Neuronal stem cell (in vitro differentiated cells): ENCODE data around the gene DSCAM.

Experiments used
- DNase-seq: peaks from one replicate; pipeline ENCODE4 v3.0.0-alpha.2; 2013; ENCODE audit warnings: low spot score
- H2AFZ ChIP-seq: one replicate; pipeline ENCODE4 v1.6.1; 2013; ENCODE audit warnings: mild to moderate bottlenecking, low read length, inconsistent platforms
- H2AK5ac ChIP-seq: 2 replicates; pipeline ENCODE4 v1.6.1; 2013; ENCODE audit warnings: low read depth, mild to moderate bottlenecking, inconsistent platforms, low read length, moderate library complexity, mixed read lengths
- H2BK120ac ChIP-seq: 2 replicates; pipeline ENCODE4 v1.6.1; 2013; ENCODE audit warnings: low read depth, mild to moderate bottlenecking, inconsistent platforms, low read length, moderate library complexity, mixed read lengths
- H2BK12ac ChIP-seq: one replicate; pipeline ENCODE4 v1.6.1; 2013; ENCODE audit warnings: low read length, inconsistent platforms
- H2BK15ac ChIP-seq: 2 replicates; pipeline ENCODE4 v1.6.1; 2013; ENCODE audit warnings: mild to moderate bottlenecking, low read length, inconsistent platforms, mixed read lengths
- H2BK5ac ChIP-seq: one replicate; pipeline ENCODE4 v1.6.1; 2013; ENCODE audit warnings: inconsistent platforms, mild to moderate bottlenecking, low read length, moderate library complexity
- H3K14ac ChIP-seq: one replicate; pipeline ENCODE4 v1.6.1; 2013; ENCODE audit warnings: low read length, inconsistent platforms
- H3K18ac ChIP-seq: 2 replicates; pipeline ENCODE4 v1.6.1; 2013; ENCODE audit warnings: low read length, inconsistent platforms
- H3K23ac ChIP-seq: 2 replicates; pipeline ENCODE4 v1.6.1; 2013; ENCODE audit warnings: low read depth, mild to moderate bottlenecking, mixed read lengths, low read length, inconsistent platforms; ENCODE audit not compliant: poor library complexity
- H3K27ac ChIP-seq: replicated peaks from 3 replicates; pipeline ENCODE4 v1.5.1; 2013; ENCODE audit warnings: low read length, inconsistent platforms
- H3K27me3 ChIP-seq, 3 experiments: 2 replicates each; pipeline ENCODE4 v1.6.1; 2013; ENCODE audit warnings: low read length in 3 of 3, mild to moderate bottlenecking in 2 of 3, inconsistent platforms in 1 of 3, low read depth in 1 of 3, mixed read lengths in 1 of 3, moderate library complexity in 1 of 3; ENCODE audit not compliant: control insufficient read depth in 3 of 3, insufficient read depth in 3 of 3
- H3K36me3 ChIP-seq, 2 donors: replicated peaks in 1 of 2; 2 replicates each; pipeline ENCODE4 v1.6.1; 2013; ENCODE audit warnings: low read length in 2 of 2; ENCODE audit not compliant: control insufficient read depth in 2 of 2, insufficient read depth in 2 of 2
- H3K4ac ChIP-seq: 2 replicates; pipeline ENCODE4 v1.6.1; 2013; ENCODE audit warnings: inconsistent platforms, mild to moderate bottlenecking, low read length, moderate library complexity
- H3K4me1 ChIP-seq, 2 donors: 1 replicate in 1 of 2; 2 replicates in 1 of 2; pipeline ENCODE4 v1.6.1; 2013; ENCODE audit warnings: low read length in 2 of 2, low read depth in 1 of 2; ENCODE audit not compliant: control insufficient read depth in 2 of 2, insufficient read depth in 1 of 2
- H3K4me2 ChIP-seq: one replicate; pipeline ENCODE4 v1.6.1; 2013; ENCODE audit warnings: mild to moderate bottlenecking, low read length, inconsistent platforms; ENCODE audit not compliant: insufficient read depth, poor library complexity, severe bottlenecking
- H3K4me3 ChIP-seq, 2 donors: 2 replicates each; pipeline ENCODE4 v1.5.1; 2013; ENCODE audit warnings: low read length in 2 of 2, mild to moderate bottlenecking in 2 of 2, inconsistent platforms in 1 of 2, moderate library complexity in 1 of 2
- H3K79me1 ChIP-seq: one replicate; pipeline ENCODE4 v1.6.1; 2013; ENCODE audit warnings: low read depth, mild to moderate bottlenecking, inconsistent platforms, low read length, moderate library complexity
- H3K9ac ChIP-seq: one replicate; pipeline ENCODE4 v1.6.1; 2013; ENCODE audit warnings: mild to moderate bottlenecking, low read depth, low read length, inconsistent platforms; ENCODE audit not compliant: poor library complexity
- H3K9me3 ChIP-seq, 2 donors: replicated peaks in 1 of 2; 2 replicates each; pipeline versions ENCODE3 to v1.6.1; 2013; ENCODE audit warnings: low read length in 2 of 2, mild to moderate bottlenecking in 2 of 2, inconsistent platforms in 1 of 2, low read depth in 1 of 2, mixed read lengths in 1 of 2, moderate library complexity in 1 of 2; ENCODE audit not compliant: control insufficient read depth in 2 of 2, insufficient read depth in 1 of 2
- H4K8ac ChIP-seq: one replicate; pipeline ENCODE4 v1.6.1; 2013; ENCODE audit warnings: low read depth, mild to moderate bottlenecking, inconsistent platforms, low read length, moderate library complexity
- H4K91ac ChIP-seq: one replicate; pipeline ENCODE4 v1.6.1; 2013; ENCODE audit warnings: low read length, low read depth, mild to moderate bottlenecking, inconsistent platforms; ENCODE audit not compliant: poor library complexity
- WGBS, 2 donors: extraction: QIAGEN DNeasy Blood & Tissue Kit; methylation state at CpG; one replicate each; pipeline ENCODE4 v1.1.7; 2013; ENCODE audit warnings: missing lambda C conversion rate in 2 of 2, mixed read lengths in 1 of 2; ENCODE audit not compliant: insufficient read length in 2 of 2, insufficient replicate concordance in 1 of 2; ENCODE audit errors: extremely low coverage in 2 of 2; 5-methylcytosine and 5-hydroxymethylcytosine counted together

DSCAM gene

GRCh38 chr21:40638466-40639251 lies 208.3 kb downstream of the DSCAM start:
- no peak overlapping the region for H2AFZ ChIP-seq
- no peak overlapping the region for H2AK5ac ChIP-seq
- no peak overlapping the region for H3K14ac ChIP-seq
- H2BK5ac ChIP-seq: no peak overlapping the region
- H3K9ac ChIP-seq: no peak overlapping the region
- H3K4me1 ChIP-seq: peaks cover 0 to 2% of the 10 kb centered on the region in 2 donors
- no peak overlapping the region for H4K8ac ChIP-seq
- no CpG with 5 or more reads among the region's 17 CpGs for WGBS, 2 donors
- DNase-seq: no peak
- H3K27ac ChIP-seq: no peak overlapping the region
- H3K27me3 ChIP-seq: no peaks in the 10 kb centered on the region
- no peak overlapping the region for H2BK12ac ChIP-seq
- no peaks in the 10 kb centered on the region for H3K36me3 ChIP-seq
- H2BK120ac ChIP-seq: no peak overlapping the region
- no peak overlapping the region for H3K18ac ChIP-seq
- peaks cover 0 to 2% of the 10 kb centered on the region in 2 donors for H3K9me3 ChIP-seq
- no peak overlapping the region for H3K4me3 ChIP-seq
- H3K4ac ChIP-seq: no peak overlapping the region
- no peak overlapping the region for H2BK15ac ChIP-seq
- no peak overlapping the region for H4K91ac ChIP-seq
- H3K23ac ChIP-seq: no peak overlapping the region
- H3K4me2 ChIP-seq: no peak overlapping the region
- no peaks in the 10 kb centered on the region for H3K79me1 ChIP-seq

GRCh38 chr21:40636026-40636425 lies 210.9 kb downstream of the DSCAM start:
- DNase-seq: no peak
- H3K4me2 ChIP-seq: no peak overlapping the region
- no CpG with 5 or more reads among the region's 9 CpGs for WGBS, 2 donors
- H3K23ac ChIP-seq: no peak overlapping the region
- no peak overlapping the region for H4K91ac ChIP-seq
- no peak overlapping the region for H3K4ac ChIP-seq
- H2BK120ac ChIP-seq: no peak overlapping the region
- no peak overlapping the region for H3K27ac ChIP-seq
- no peak overlapping the region for H2AK5ac ChIP-seq
- H2BK12ac ChIP-seq: no peak overlapping the region
- H3K9me3 ChIP-seq: no peaks in the 10 kb centered on the region
- no peaks in the 10 kb centered on the region for H3K27me3 ChIP-seq
- no peak overlapping the region for H2BK15ac ChIP-seq
- no peak overlapping the region for H3K9ac ChIP-seq
- H2AFZ ChIP-seq: no peak overlapping the region
- H3K14ac ChIP-seq: no peak overlapping the region
- peaks cover 0 to 2% of the 10 kb centered on the region in 2 donors for H3K4me1 ChIP-seq
- no peak overlapping the region for H2BK5ac ChIP-seq
- H4K8ac ChIP-seq: no peak overlapping the region
- no peaks in the 10 kb centered on the region for H3K36me3 ChIP-seq
- no peaks in the 10 kb centered on the region for H3K79me1 ChIP-seq
- no peak overlapping the region for H3K4me3 ChIP-seq
- no peak overlapping the region for H3K18ac ChIP-seq

- Histone ChIP-seq H3K23ac (no peak overlapping the region), H4K91ac (no peak overlapping the region), H3K4me1 (peaks cover 0 to 2% of the 10 kb centered on the region in 2 donors), H3K4me3 (no peak overlapping the region), H3K27ac (no peak overlapping the region), H2AK5ac (no peak overlapping the region), H3K9me3 (no peaks in the 10 kb centered on the region), H2BK15ac (no peak overlapping the region), H4K8ac (no peak overlapping the region), H3K4ac (no peak overlapping the region), H2BK12ac (no peak overlapping the region), H3K79me1 (no peaks in the 10 kb centered on the region), H3K14ac (no peak overlapping the region), H3K9ac (no peak overlapping the region), H3K18ac (no peak overlapping the region), H3K4me2 (no peak overlapping the region), H2BK5ac (no peak overlapping the region), H3K27me3 (no peaks in the 10 kb centered on the region), H3K36me3 (no peaks in the 10 kb centered on the region), H2AFZ (no peak overlapping the region), H2BK120ac (no peak overlapping the region)
- DNase-seq: no peak
- WGBS, 2 donors: no CpG with 5 or more reads among the region's 4 CpGs
Measured at GRCh38 chr21:40635391-40635790, 211.6 kb downstream of the DSCAM start.

- Histone ChIP-seq H2BK12ac (no peak overlapping the region), H2BK5ac (no peak overlapping the region), H3K4me1 (no peaks in the 10 kb centered on the region), H3K18ac (no peak overlapping the region), H3K27ac (no peak overlapping the region), H3K4ac (no peak overlapping the region), H4K91ac (no peak overlapping the region), H2BK120ac (no peak overlapping the region), H3K27me3 (no peaks in the 10 kb centered on the region), H2BK15ac (no peak overlapping the region), H2AK5ac (no peak overlapping the region), H3K14ac (no peak overlapping the region), H2AFZ (no peak overlapping the region), H4K8ac (no peak overlapping the region), H3K9me3 (no peaks in the 10 kb centered on the region), H3K79me1 (no peaks in the 10 kb centered on the region), H3K9ac (no peak overlapping the region), H3K36me3 (no peaks in the 10 kb centered on the region), H3K4me2 (no peak overlapping the region), H3K23ac (no peak overlapping the region), H3K4me3 (no peak overlapping the region)
- WGBS, 2 donors: no CpG with 5 or more reads among the region's 6 CpGs
- DNase-seq: no peak
Measured at GRCh38 chr21:40634141-40634540, 212.8 kb downstream of the DSCAM start.
